ENCODE measurements around the gene FAM83G. TPM values are rescaled to one million over a fixed set of nuclear protein-coding genes. Genes with fewer than 3 reads are reported as not detected.
"Not testable (repeated sequence)": the region's sequence is repeated elsewhere in the genome, so short reads cannot be mapped to it uniquely, and the experiment has no call there.

FAM83G gene
- total RNA-seq (1.0 TPM), polyA plus RNA-seq (2.9 TPM)

- peak within 1 kb of the TSS; percentile 57 for H3K4me3 ChIP-seq (ENCODE audit: low read depth, low read length)
- no peak for DNase-seq (ENCODE audit: extremely low spot score)
- H3K27ac ChIP-seq (ENCODE audit: low read depth) = peak within 1 kb of the TSS; percentile 13
- WGBS = 5% methylated on average over 67 of the region's 67 CpGs
- no peaks in the 10 kb centered on the region for H3K36me3 ChIP-seq (ENCODE audit: insufficient read depth)
- no peaks in the 10 kb centered on the region for H3K4me1 ChIP-seq (ENCODE audit: insufficient read depth)
Observed at GRCh38 chr17:19004421-19005136, at the start of gene FAM83G. FAM83G (minus strand) TSS chr17:19004764; CDS start chr17:19004041, 723 bp downstream.

- DNase-seq (ENCODE audit: extremely low spot score); H3K27ac ChIP-seq (ENCODE audit: low read depth); H3K4me3 ChIP-seq (ENCODE audit: low read depth, low read length); H3K36me3 ChIP-seq (ENCODE audit: insufficient read depth); H3K4me1 ChIP-seq (ENCODE audit: insufficient read depth): not testable (repeated sequence)
- WGBS = 77% methylated on average over 4 of the region's 7 CpGs
Observed at GRCh38 chr17:19048826-19049225, 44.3 kb upstream of the FAM83G start.

GRCh38 chr17:19047510-19047909 is 42.9 kb upstream of the FAM83G start:
- H3K27ac ChIP-seq (ENCODE audit: low read depth); H3K36me3 ChIP-seq (ENCODE audit: insufficient read depth); H3K4me3 ChIP-seq (ENCODE audit: low read depth, low read length); DNase-seq (ENCODE audit: extremely low spot score); H3K4me1 ChIP-seq (ENCODE audit: insufficient read depth): not testable (repeated sequence)
- WGBS = 94% methylated on average over 5 of the region's 7 CpGs

GRCh38 chr17:19046782-19047375 is 42.3 kb upstream of the FAM83G start, which contains the start of gene GRAP:
GRAP (minus strand) TSS chr17:19046957; CDS start chr17:19046926, 31 bp downstream.
- not testable (repeated sequence) for DNase-seq (ENCODE audit: extremely low spot score); H3K27ac ChIP-seq (ENCODE audit: low read depth); H3K36me3 ChIP-seq (ENCODE audit: insufficient read depth); H3K4me3 ChIP-seq (ENCODE audit: low read depth, low read length); H3K4me1 ChIP-seq (ENCODE audit: insufficient read depth)
- no CpG with 5 or more reads among the region's 12 CpGs for WGBS

GRCh38 chr17:19044643-19045042 is 40.1 kb upstream of the FAM83G start:
- H3K27ac ChIP-seq (ENCODE audit: low read depth); H3K4me1 ChIP-seq (ENCODE audit: insufficient read depth); DNase-seq (ENCODE audit: extremely low spot score); H3K36me3 ChIP-seq (ENCODE audit: insufficient read depth); H3K4me3 ChIP-seq (ENCODE audit: low read depth, low read length): not testable (repeated sequence)
- no CpG with 5 or more reads among the region's 9 CpGs for WGBS

GRCh38 chr17:19043032-19043431 is 38.5 kb upstream of the FAM83G start:
- not testable (repeated sequence) for H3K36me3 ChIP-seq (ENCODE audit: insufficient read depth); H3K27ac ChIP-seq (ENCODE audit: low read depth); DNase-seq (ENCODE audit: extremely low spot score); H3K4me1 ChIP-seq (ENCODE audit: insufficient read depth); H3K4me3 ChIP-seq (ENCODE audit: low read depth, low read length)
- WGBS = no CpG with 5 or more reads among the region's 8 CpGs

GRCh38 chr17:19042369-19042768 is 37.8 kb upstream of the FAM83G start:
- H3K4me1 ChIP-seq (ENCODE audit: insufficient read depth); DNase-seq (ENCODE audit: extremely low spot score); H3K4me3 ChIP-seq (ENCODE audit: low read depth, low read length); H3K27ac ChIP-seq (ENCODE audit: low read depth); H3K36me3 ChIP-seq (ENCODE audit: insufficient read depth): not testable (repeated sequence)
- no CpG with 5 or more reads among the region's 14 CpGs for WGBS

GRCh38 chr17:19041871-19042270 is 37.3 kb upstream of the FAM83G start:
- not testable (repeated sequence) for H3K36me3 ChIP-seq (ENCODE audit: insufficient read depth); H3K4me3 ChIP-seq (ENCODE audit: low read depth, low read length); DNase-seq (ENCODE audit: extremely low spot score); H3K27ac ChIP-seq (ENCODE audit: low read depth); H3K4me1 ChIP-seq (ENCODE audit: insufficient read depth)
- 83% methylated on average over 4 of the region's 10 CpGs for WGBS

GRCh38 chr17:19040350-19040749 is 35.8 kb upstream of the FAM83G start:
- H3K36me3 ChIP-seq (ENCODE audit: insufficient read depth); H3K4me3 ChIP-seq (ENCODE audit: low read depth, low read length); H3K4me1 ChIP-seq (ENCODE audit: insufficient read depth); DNase-seq (ENCODE audit: extremely low spot score); H3K27ac ChIP-seq (ENCODE audit: low read depth): not testable (repeated sequence)
- no CpG with 5 or more reads among the region's 9 CpGs for WGBS

GRCh38 chr17:19038730-19039129 is 34.2 kb upstream of the FAM83G start:
- H3K4me3 ChIP-seq (ENCODE audit: low read depth, low read length); DNase-seq (ENCODE audit: extremely low spot score); H3K36me3 ChIP-seq (ENCODE audit: insufficient read depth); H3K27ac ChIP-seq (ENCODE audit: low read depth); H3K4me1 ChIP-seq (ENCODE audit: insufficient read depth): not testable (repeated sequence)
- WGBS = no CpG with 5 or more reads among the region's 12 CpGs

- not testable (repeated sequence) for H3K36me3 ChIP-seq (ENCODE audit: insufficient read depth); H3K4me1 ChIP-seq (ENCODE audit: insufficient read depth); DNase-seq (ENCODE audit: extremely low spot score); H3K4me3 ChIP-seq (ENCODE audit: low read depth, low read length); H3K27ac ChIP-seq (ENCODE audit: low read depth)
- WGBS = no CpG with 5 or more reads among the region's 17 CpGs
Observed at GRCh38 chr17:19038007-19038406, 33.4 kb upstream of the FAM83G start.

GRCh38 chr17:19037547-19037946 is 33.0 kb upstream of the FAM83G start:
- WGBS = 57% methylated on average over 1 of the region's 6 CpGs
- H3K4me1 ChIP-seq (ENCODE audit: insufficient read depth); DNase-seq (ENCODE audit: extremely low spot score); H3K27ac ChIP-seq (ENCODE audit: low read depth); H3K36me3 ChIP-seq (ENCODE audit: insufficient read depth); H3K4me3 ChIP-seq (ENCODE audit: low read depth, low read length): not testable (repeated sequence)

- no CpG with 5 or more reads among the region's 6 CpGs for WGBS
- DNase-seq (ENCODE audit: extremely low spot score); H3K27ac ChIP-seq (ENCODE audit: low read depth); H3K4me1 ChIP-seq (ENCODE audit: insufficient read depth); H3K36me3 ChIP-seq (ENCODE audit: insufficient read depth); H3K4me3 ChIP-seq (ENCODE audit: low read depth, low read length): not testable (repeated sequence)
Observed at GRCh38 chr17:19036186-19036585, 31.6 kb upstream of the FAM83G start.

- H3K4me1 ChIP-seq (ENCODE audit: insufficient read depth); DNase-seq (ENCODE audit: extremely low spot score); H3K27ac ChIP-seq (ENCODE audit: low read depth); H3K4me3 ChIP-seq (ENCODE audit: low read depth, low read length); H3K36me3 ChIP-seq (ENCODE audit: insufficient read depth): not testable (repeated sequence)
- 7% methylated on average over 3 of the region's 24 CpGs for WGBS
Observed at GRCh38 chr17:19032377-19032988, 27.9 kb upstream of the FAM83G start.
